SU-DHL-6 (cell line): ENCODE measurements around the gene DVL1.
"Not testable (repeated sequence)": the region's sequence is repeated elsewhere in the genome, so short reads cannot be mapped to it uniquely, and the experiment has no call there.

ENCODE experiments used
- H2AFZ ChIP-seq: fragments of 200-600 bp; sonication (generic); 2 replicates; pipeline ENCODE4 v1.6.1; 2014; ENCODE audit warnings: low read depth, mild to moderate bottlenecking, moderate library complexity, mixed read lengths, antibody characterized with exemption, low read length; ENCODE audit not compliant: severe bottlenecking
- H3F3A ChIP-seq: fragments of 200-600 bp; shearing (Covaris generic); 2 replicates; pipeline ENCODE4 v1.6.0; 2016; ENCODE audit warnings: antibody characterized with exemption, mild to moderate bottlenecking; ENCODE audit not compliant: insufficient read depth
- H3K27ac ChIP-seq: fragments of 200-600 bp; sonication (generic); 2 replicates; pipeline ENCODE4 v1.5.1; 2016; ENCODE audit warnings: low read depth, mild to moderate bottlenecking, low read length, moderate library complexity, mixed read lengths
- H3K27me3 ChIP-seq: fragments of 200-600 bp; sonication (generic), shearing (Covaris generic); 2 replicates; pipeline ENCODE4 v1.6.0; 2014; ENCODE audit warnings: mild to moderate bottlenecking, low read length
- H3K36me3 ChIP-seq: fragments of 200-600 bp; sonication (generic); 2 replicates; pipeline ENCODE4 v1.6.1; 2014; ENCODE audit warnings: mild to moderate bottlenecking, low read length, mixed read lengths
- H3K4me2 ChIP-seq: fragments of 300-600, 200-600 bp; shearing (Covaris generic), sonication (generic); 2 replicates; pipeline ENCODE4 v1.6.0; 2014; ENCODE audit warnings: low read length, low read depth, mild to moderate bottlenecking; ENCODE audit not compliant: poor library complexity, severe bottlenecking
- H3K4me3 ChIP-seq: fragments of 200-600 bp; sonication (generic); 2 replicates; pipeline ENCODE4 v1.5.1; 2014; ENCODE audit warnings: antibody characterized with exemption, low read length, mild to moderate bottlenecking, mixed read lengths; ENCODE audit not compliant: insufficient read depth, poor library complexity, severe bottlenecking
- H3K79me2 ChIP-seq: fragments of 200-600 bp; sonication (generic); 2 replicates; pipeline ENCODE4 v1.6.1; 2014; ENCODE audit warnings: mild to moderate bottlenecking, low read length, moderate library complexity; ENCODE audit not compliant: insufficient read depth
- H3K9ac ChIP-seq: fragments of 200-600 bp; sonication (generic); 2 replicates; pipeline ENCODE4 v1.7.0; 2014; ENCODE audit warnings: mild to moderate bottlenecking, low read length
- H3K9me2 ChIP-seq: fragments of 200-600 bp; sonication (generic); replicated peaks from 2 replicates; pipeline ENCODE4 v1.6.1; 2014; ENCODE audit warnings: low read length; ENCODE audit not compliant: insufficient read depth
- H3K9me3 ChIP-seq: fragments of 200-600 bp; sonication (generic); 2 replicates; pipeline ENCODE4 v1.6.1; 2014; ENCODE audit warnings: low read length, mixed read lengths; ENCODE audit not compliant: insufficient read depth
- H4K20me1 ChIP-seq: fragments of 200-600 bp; sonication (generic); 2 replicates; pipeline ENCODE4 v1.6.1; 2014; ENCODE audit warnings: low read depth, mild to moderate bottlenecking, antibody characterized with exemption, low read length, moderate library complexity, mixed read lengths
- CTCF ChIP-seq: fragments of 200-600 bp; sonication (generic); IDR thresholded peaks from one replicate; pipeline ENCODE4 v1.5.1; 2017; ENCODE audit warnings: antibody characterized with exemption, mild to moderate bottlenecking, low read length, moderate library complexity; ENCODE audit not compliant: insufficient read depth, poor library complexity, severe bottlenecking
- EZH2phosphoT487 ChIP-seq: fragments of 200-600 bp; sonication (generic), shearing (Covaris generic); conservative IDR thresholded peaks from 2 replicates; pipeline ENCODE4 v1.6.1; 2018; ENCODE audit warnings: mild to moderate bottlenecking, antibody characterized with exemption, low read length, moderate library complexity, mixed read lengths

Gene DVL1

GRCh38 chr1:1388078-1388472, 38.9 kb upstream of the DVL1 start:
- Histone ChIP-seq H2AFZ (no peak overlapping the region), H3K9ac (no peak overlapping the region), H3K27me3 (no peaks in the 10 kb centered on the region), H3K36me3 (peaks cover 28% of the 10 kb centered on the region; the same call in 1 of the 2 replicates), H4K20me1 (no peaks in the 10 kb centered on the region; the same call in 1 of the 2 replicates), H3K4me2 (no peak overlapping the region), H3F3A (0 out of 2 replicates have a peak, but pooled peaks cover 6% of the 10 kb centered on the region), H3K4me3 (no peak overlapping the region), H3K79me2 (0 out of 2 replicates have a peak, but pooled peaks cover 12% of the 10 kb centered on the region), H3K9me3 (no peaks in the 10 kb centered on the region), H3K27ac (no peak overlapping the region), H3K9me2 (no peaks in the 10 kb centered on the region)
- TF ChIP-seq EZH2phosphoT487 (no peak), CTCF (no peak)

GRCh38 chr1:1387098-1388077, 38.2 kb upstream of the DVL1 start:
- Histone ChIP-seq H3K27ac (no peak overlapping the region), H3F3A (0 out of 2 replicates have a peak, but pooled peaks cover 6% of the 10 kb centered on the region), H3K9me2 (no peaks in the 10 kb centered on the region), H3K79me2 (peaks cover 11% of the 10 kb centered on the region), H3K27me3 (no peaks in the 10 kb centered on the region), H3K4me2 (no peak overlapping the region), H3K9me3 (no peaks in the 10 kb centered on the region), H4K20me1 (no peaks in the 10 kb centered on the region; the same call in 1 of the 2 replicates), H3K4me3 (no peak overlapping the region), H3K36me3 (peaks cover 24% of the 10 kb centered on the region; the same call in 1 of the 2 replicates), H3K9ac (no peak overlapping the region), H2AFZ (no peak overlapping the region)
- TF ChIP-seq EZH2phosphoT487, result no peak
- TF ChIP-seq CTCF, result no peak

GRCh38 chr1:1385931-1386330, 36.7 kb upstream of the DVL1 start:
- TF ChIP-seq CTCF (no peak), EZH2phosphoT487 (no peak)
- Histone ChIP-seq H3K36me3 (peaks cover 14% of the 10 kb centered on the region; the same call in 1 of the 2 replicates), H3K79me2 (peaks cover 14% of the 10 kb centered on the region), H3K4me3 (no peak overlapping the region), H3K27me3 (no peaks in the 10 kb centered on the region), H3K9me2 (no peaks in the 10 kb centered on the region), H3K4me2 (no peak overlapping the region), H3K27ac (no peak overlapping the region), H2AFZ (no peak overlapping the region), H3K9me3 (no peaks in the 10 kb centered on the region), H3F3A (0 out of 2 replicates have a peak, but pooled peaks cover 6% of the 10 kb centered on the region), H4K20me1 (no peaks in the 10 kb centered on the region), H3K9ac (no peak overlapping the region)

GRCh38 chr1:1385339-1385738, 36.1 kb upstream of the DVL1 start:
- H2AFZ ChIP-seq, H4K20me1 ChIP-seq, H3K9me3 ChIP-seq, H3K27me3 ChIP-seq, H3K9me2 ChIP-seq, H3K9ac ChIP-seq, H3K27ac ChIP-seq, H3K4me3 ChIP-seq, H3F3A ChIP-seq, H3K36me3 ChIP-seq, H3K4me2 ChIP-seq: not testable (repeated sequence)
- H3K79me2 ChIP-seq, result peaks cover 14% of the 10 kb centered on the region
